HG03378 (cell line): Measurements from ENCODE around the gene GUSB.
"Not testable (repeated sequence)": the region's sequence is repeated elsewhere in the genome, so short reads cannot be mapped to it uniquely, and the experiment has no call there.

Source experiments
- ATAC-seq: cut with Tn5 transposase; IDR thresholded peaks from one replicate; pipeline ENCODE4 v1.9.1; 2021; ENCODE audit warnings: mild to moderate bottlenecking, moderate library complexity; ENCODE audit not compliant: unreplicated experiment

GUSB gene

GRCh38 chr7:65976659-65977196, 5.3 kb downstream of the GUSB start:
- no peak for ATAC-seq

DNA sequence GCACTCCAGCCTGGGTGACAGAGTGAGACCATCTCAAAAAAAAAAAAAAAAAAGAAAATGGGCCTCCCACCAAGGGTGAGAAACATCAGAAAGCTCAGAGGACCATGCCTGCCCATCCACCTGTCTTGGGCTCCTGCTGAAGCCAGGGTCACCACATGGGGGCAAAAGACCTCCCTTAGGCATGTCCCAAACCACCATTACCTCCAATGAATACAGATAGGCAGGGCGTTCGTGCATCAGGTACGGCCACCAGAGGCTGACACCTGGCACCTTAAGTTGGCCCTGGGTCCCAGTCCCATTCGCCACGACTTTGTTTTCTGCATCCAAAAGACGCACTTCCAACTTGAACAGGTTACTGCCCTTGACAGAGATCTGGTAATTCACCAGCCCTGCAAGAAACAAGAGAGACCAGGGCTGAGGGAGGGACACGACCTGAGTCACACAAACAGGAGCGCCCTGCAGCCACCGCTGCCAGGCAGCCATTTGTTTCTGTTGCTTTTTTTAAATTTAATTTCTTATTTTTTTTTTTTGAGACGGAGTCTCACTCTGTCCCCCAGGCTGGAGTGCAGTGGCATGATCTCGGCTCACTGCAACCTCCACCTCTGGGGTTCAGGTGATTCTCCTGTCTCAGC, 6.1 kb downstream of the GUSB start:
- ATAC-seq = no peak

DNA sequence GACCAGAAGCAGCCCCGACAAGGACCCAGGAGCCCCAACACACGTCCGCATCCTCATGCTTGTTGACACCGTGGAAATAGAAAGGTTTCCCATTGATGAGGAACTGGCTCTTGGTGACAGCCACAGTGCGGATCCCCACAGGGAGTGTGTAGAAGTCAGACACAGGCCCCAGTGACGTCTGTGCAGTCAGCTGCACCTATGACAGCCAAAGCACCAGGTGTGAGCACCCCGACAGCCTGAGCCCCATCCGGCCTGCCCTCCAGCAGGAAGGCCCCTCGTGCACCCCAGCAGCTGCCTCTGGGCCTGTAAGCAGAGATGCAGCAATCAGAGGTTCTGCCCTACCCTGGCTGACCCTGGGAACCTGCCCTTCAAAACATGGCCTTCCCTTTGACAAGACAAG, 7.1 kb downstream of the GUSB start:
- ATAC-seq = no peak

- ATAC-seq = no peak
Measured at GRCh38 chr7:65974191-65974801, 7.7 kb downstream of the GUSB start.

GRCh38 chr7:65972976-65973375, 9.0 kb downstream of the GUSB start:
- ATAC-seq = no peak

- no peak for ATAC-seq
Measured at GRCh38 chr7:65971021-65971420, 11.0 kb downstream of the GUSB start.

- ATAC-seq = no peak
Measured at GRCh38 chr7:65968256-65969185, 13.5 kb downstream of the GUSB start.

DNA sequence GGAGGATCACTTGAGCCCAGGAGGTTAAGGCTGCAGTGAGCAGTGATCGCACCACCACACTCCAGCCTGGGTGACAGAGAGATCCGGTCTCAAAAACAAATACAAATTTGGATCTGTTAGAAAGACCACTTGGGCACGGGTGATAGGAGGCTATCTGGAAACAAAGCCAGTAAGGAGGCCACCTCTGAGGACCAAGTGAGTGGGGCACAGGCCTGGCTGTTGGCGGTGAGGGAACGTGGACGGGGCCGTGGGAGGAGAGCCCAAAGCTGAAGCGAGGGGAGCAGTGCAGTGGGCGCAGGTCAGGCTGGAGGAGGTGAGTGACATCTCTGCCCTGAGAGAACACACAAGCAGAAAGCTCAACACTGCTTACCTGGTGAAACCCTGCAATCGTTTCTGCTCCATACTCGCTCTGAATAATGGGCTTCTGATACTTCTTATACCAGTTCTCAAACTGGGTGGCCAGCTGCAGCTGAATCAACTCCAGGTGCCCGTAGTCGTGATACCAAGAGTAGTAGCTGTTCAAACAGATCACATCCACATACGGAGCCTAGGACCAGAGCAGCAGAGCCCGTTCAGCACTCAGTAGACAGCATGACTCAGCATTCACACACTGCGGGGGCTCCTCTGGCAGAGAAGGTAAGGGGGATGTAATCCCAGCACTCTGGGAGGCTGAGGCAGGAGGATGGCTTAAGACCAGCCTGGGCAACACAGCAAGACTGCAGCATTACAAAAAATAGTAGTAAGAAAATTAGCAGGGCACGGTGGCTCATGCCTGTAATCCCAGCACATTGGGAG, 14.5 kb downstream of the GUSB start:
- ATAC-seq = no peak

DNA sequence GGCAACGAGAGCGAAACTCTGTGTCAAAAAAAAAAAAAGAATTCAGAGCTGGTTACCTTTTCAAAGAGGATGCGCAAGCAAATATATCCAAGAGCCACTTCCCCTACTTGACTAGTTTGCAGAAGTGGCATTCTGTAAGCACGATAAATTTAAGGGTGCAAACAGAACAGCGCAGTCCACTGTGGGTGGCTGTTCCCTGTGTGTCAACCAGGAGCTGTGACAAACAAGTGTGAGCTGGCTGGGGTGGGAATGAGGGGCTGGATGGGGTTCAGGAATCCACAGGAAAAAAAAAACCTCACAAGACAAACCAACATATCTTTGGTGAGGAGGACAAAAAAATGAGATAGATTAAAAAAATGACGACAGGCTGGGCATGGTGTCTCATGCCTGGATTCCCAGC, 15.9 kb downstream of the GUSB start:
- no peak for ATAC-seq

- not testable (repeated sequence) for ATAC-seq
Measured at GRCh38 chr7:65964671-65965070, 17.3 kb downstream of the GUSB start.

DNA sequence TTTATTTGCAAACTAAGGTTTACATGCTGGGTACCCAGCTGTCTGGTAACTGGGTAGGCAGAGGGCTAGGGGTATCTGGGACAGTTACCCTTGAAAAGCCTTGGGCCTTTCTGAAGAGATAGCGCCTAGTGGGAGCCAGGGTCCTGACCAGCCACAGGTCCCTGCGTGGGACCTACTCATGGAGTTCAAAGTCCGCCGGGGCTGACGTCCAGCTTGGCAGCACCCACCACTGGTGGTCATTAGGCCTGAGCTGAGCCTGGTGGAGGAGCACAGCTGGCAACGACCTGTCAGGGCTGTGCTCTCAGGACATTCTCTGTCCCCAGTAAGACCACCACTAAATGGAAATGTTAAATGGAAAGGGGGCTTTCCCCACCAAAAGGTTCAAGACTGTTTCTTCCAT, 20.0 kb downstream of the GUSB start:
- no peak for ATAC-seq

DNA sequence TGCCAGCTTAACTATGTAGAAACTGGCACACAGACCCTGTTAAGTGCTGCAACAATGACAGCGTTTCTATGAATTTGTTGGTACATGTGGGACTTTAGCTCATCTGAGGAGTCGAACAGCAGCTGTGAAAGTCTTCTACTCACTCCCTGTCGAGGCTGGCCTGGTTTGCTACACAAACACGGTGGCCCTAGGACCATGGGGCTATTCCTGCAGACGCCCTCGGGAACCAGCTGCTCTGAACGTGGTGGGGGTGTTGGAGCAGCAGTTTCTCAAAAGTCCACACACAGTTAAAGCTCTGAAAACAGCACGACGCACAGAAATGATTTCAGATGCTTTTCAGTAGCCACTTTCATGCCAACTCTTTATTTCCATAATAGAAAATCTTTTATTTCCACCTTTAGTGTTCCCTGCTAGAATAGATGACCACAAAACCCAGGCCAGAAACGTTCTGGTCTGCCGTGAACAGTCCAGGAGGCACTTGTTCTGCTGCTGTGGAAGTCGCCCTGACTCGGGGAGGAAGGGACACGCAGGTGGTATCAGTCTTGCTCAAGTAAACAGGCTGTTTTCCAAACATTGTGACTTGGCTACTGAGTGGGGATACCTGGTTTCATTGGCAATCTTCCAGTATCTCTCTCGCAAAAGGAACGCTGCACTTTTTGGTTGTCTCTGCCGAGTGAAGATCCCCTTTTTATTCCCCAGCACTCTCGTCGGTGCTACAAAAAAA, 21.5 kb downstream of the GUSB start:
- no peak for ATAC-seq

DNA sequence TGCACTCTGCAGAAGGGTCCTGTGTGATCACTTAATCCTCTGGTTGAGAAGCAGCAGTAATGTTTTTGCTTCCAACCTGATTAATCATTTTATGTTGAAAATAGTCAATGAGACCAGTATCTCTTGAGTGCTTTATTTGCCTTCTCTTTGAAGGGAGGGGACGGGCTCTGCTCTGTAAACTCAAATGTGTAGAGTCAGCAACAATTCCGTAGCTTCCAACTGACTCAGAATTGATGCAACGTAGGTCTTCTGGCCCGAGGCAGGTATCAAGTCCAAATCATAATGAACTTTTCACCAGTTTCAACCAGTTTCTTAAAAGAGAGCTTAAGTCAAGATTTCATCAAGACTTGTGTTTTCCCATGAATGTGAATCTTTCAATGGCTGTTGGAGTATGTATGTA, 26.3 kb downstream of the GUSB start:
- ATAC-seq = no peak

- ATAC-seq = no peak
Measured at GRCh38 chr7:65953890-65954450, 28.0 kb downstream of the GUSB start.

- no peak for ATAC-seq
Measured at GRCh38 chr7:65953001-65953720, 28.9 kb downstream of the GUSB start.

DNA sequence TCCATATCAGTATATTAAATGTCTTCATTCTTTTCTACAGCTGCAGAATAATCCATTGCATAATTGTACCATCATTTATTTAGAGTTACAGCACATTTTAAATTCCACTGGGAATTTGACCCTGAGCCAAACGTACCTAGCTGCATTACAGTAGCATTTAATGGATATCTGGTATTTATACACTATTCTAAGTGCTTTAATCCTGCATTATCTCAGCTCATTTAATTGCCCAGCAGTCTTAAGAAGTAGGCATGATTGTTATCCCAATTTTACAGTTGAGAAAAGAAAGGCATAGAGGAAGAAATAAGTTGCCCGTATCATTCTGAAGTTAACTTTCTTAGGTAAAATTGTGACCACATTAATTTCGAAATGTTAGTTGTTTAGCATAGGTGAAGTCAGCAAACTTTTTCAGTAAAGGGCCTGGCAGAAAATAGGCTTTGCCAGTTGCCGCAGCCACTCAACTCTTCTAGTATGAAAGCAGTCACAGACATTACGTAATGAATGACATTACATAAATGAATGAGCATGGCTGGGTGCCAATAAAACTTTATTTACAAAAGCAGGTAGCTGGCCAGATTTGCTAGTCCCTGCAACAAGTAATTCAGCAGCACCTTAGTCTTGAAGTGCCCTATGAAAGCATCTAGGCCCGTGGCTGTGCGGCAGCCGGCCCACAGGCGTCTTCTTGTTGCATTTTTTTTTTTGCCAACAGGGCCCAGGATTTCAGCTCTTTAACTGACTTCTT, 30.0 kb downstream of the GUSB start:
- ATAC-seq = no peak

DNA sequence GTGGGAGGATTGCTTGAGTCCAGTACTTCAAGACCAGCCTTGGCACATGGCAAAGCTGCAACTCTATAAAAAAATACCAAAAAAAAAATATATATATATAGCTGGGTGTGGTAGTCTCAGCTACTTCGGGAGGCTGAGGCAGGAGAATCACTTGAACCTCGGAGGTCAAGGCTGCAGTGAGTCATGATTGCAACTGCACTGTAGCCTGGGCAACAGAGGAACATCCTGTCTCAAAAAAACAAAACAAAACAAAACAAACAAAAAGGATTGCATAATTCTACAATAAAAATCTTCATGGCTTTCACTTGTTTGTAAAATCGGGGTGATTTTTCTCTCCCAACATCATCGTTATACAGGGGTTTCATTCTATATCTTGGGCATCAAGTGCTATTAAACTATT, 35.1 kb downstream of the GUSB start:
- no peak for ATAC-seq

GRCh38 chr7:65945787-65946186, 36.2 kb downstream of the GUSB start:
- not testable (repeated sequence) for ATAC-seq
